CD4-positive, alpha-beta T cell treated with Interleukin-10 for 1 hour (primary cell): ENCODE measurements around the gene TSPAN3.

Experiments used
- DNase-seq: peaks from one replicate; pipeline ENCODE4 v3.0.0-alpha.2; 2020

The TSPAN3 gene

GRCh38 chr15:77002954-77003912 lies 67.7 kb downstream of the TSPAN3 start:
- DNase-seq: peak; percentile 75

DNA sequence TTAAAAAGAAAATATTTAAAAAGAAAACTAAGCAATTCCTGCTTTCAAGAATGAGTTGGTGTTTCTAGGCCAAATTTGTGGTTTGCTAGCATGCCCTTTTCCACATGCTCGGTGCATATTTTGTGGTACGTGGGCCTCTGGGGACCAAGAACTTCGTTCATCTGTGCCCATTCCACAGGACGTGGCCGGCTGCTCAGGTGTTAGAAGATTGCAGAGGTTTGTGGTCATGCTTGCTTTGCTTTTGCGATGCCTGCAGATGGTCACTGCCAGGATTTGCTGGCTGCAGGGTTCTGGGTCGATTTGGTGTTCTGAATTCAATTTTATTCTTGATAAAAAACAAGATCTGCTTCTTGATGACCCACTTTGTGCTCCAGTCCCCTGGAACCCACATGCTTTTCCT lies 68.5 kb downstream of the TSPAN3 start:
- no peak for DNase-seq

- no peak for DNase-seq
Measured at GRCh38 chr15:77001966-77002365, 68.9 kb downstream of the TSPAN3 start.

DNA sequence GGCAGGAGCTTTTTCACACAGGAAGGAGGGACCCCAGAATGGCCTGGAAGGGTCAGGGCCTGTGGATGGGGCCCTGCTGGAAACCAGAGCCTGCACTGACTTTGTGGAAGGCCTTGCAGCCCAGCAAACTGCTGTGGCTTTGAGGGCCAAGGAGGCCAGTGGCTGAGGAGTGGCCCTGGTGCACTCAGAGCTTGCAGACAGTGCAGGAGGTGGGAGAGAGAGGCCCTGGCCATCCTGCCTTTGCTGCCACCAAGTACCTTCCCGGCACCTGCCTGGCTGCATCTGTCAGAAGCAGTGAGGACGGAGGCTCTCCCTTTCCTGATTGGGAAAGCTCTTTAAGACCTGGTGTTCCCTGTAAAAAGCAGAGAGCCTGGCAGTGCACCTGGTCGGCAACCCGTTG lies 69.6 kb downstream of the TSPAN3 start:
- DNase-seq: no peak

GRCh38 chr15:76999996-77000395 lies 70.9 kb downstream of the TSPAN3 start:
- DNase-seq: no peak

DNA sequence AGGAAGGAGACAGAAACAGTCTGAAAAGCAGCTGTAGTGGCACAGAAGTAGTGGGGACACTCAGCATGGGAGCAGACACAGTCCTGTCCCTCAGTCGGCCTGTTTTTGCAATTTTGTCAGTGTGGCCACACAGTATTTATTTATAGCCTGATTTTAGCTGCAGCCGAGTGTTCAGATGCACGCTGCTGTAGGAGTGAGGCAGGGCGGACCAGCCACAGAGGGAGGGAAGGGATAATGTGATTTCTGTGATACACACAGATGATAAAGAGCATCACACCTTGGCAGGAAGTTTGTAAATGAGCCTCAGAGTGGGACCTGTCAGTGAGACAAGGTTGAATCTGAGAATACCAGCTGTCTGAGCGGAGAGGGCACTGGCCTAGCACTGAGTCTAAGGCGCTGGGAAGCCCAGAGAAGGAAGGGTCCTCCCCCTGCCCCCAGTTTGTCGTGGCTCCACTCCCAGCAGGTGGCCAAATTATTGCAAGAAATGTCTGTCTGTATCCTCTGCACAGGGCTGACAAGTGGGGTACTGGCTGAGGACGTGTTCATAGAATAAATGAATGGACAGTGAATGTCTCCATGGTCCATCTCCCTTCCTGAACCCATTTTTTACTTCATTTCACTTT lies 72.1 kb downstream of the TSPAN3 start:
- DNase-seq: no peak

GRCh38 chr15:76996526-76997401 lies 74.1 kb downstream of the TSPAN3 start:
- peak; percentile 47 for DNase-seq

- no peak for DNase-seq
Measured at GRCh38 chr15:76996076-76996525, 74.8 kb downstream of the TSPAN3 start.

- peak; percentile 68 for DNase-seq
Measured at GRCh38 chr15:76994971-76995945, 75.7 kb downstream of the TSPAN3 start, which contains the start of gene PSTPIP1. TSS of gene PSTPIP1 (plus strand) at chr15:76995126. CDS start at chr15:76995574, 448 bp downstream.

DNA sequence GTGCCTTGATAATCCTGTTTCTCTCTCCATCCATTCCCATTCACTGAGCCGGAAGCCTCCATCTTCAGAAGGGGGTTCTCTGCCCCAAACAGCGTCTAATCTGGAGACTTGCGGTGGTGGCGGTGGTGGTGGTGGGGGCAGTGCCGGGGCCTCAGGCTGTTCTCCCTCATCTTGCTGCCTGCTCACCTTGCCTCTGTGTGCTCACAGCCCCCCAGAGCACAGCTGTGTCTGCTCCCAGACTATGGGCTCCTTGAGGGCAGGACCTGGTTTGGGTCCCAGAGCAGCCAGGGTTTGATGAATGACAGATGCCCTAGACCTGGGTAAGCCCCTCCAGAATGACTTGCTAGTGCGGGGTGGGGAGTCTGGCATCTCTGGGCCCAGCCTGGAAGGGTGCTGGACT lies 76.4 kb downstream of the TSPAN3 start:
- DNase-seq: no peak

- DNase-seq: peak; percentile 62
Measured at GRCh38 chr15:76994001-76994400, 76.9 kb downstream of the TSPAN3 start.

DNA sequence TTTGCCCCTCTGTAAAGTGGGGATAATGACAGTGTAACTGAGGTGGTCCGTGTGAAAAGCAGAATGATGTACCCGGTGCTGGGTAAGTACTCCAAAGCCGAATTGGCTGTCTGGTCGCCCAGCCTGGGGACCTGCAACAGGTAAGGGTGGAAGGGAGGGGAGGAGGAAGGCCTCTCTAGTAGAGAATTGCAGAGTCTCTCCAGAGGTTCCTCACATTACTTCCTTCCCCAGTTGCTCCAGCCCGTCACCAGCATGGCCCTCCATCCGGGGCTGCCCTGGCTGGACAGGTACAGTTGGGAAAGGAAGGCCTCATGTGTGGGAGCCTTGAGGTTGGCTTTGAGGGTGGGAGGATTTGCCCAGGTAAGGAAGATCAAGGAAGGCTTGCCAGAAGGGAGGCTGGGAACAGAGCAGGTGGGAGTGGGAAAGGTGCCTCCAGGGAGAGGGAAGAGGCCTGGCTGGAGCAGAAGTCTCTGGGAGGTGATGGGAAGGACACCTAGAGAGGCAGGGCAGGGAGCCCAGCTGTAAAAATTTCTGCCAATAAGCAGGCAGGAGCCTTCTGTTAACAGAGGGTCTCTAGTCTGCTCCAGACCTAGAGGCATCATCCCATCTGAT lies 77.7 kb downstream of the TSPAN3 start:
- DNase-seq: no peak

DNA sequence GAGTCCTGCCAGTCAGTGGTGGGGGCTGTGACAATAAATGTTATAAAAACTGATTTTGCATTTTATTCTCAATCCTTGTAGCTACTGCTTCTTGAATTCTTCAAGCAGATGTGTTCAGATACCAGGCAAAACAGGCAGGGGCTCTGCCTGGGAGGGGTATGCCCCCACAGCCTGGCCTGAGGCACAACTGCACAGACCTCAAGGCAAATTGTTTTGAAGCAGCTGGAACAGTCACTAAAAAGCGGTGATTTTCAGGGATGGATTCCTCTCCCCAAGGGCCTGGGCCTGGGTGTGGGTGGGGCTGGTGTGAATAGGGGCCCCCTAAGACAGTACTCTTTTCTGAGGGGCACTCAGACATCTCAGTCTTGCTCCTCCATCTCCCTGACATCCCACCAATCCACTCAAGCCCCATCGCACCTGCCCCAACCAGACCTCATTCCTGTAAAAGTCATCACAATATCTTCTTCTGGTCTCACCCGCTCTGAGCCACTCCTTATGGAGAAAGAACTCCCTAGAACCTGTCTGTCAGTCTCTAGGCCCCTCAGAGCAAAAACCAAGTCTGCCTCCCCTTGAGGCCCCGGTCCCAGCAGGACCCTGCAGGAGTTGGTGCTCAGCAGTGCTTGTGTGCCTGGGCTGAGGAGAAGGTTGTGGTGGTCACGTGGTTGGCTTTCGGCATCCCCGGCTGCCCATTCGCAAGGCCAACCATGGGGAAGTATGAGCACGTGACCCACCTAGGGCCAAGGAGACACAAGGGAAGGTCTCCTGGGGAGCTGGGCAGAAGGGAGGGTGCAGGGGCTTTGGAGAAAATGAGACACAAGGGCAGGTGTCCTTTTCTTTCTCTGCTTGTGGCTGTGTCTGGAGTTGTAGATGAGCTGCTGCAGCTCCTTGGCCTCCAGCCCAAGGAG lies 78.9 kb downstream of the TSPAN3 start:
- no peak for DNase-seq
